Body of pancreas (tissue), 4 donors: Measurements from ENCODE around the gene CHRD.

ENCODE experiments used
- POLR2A ChIP-seq, 3 donors: fragments of 450-650 bp; IDR thresholded peaks; one replicate each; pipeline ENCODE4 v1.6.1; 2016; ENCODE audit warnings: antibody characterized with exemption in 3 of 3, mild to moderate bottlenecking in 2 of 3
- TF ChIP-seq, protein P1 (sequence below), 7 experiments: fragments of 450-650 bp in 4 of 7; fragments of 200-600 bp in 3 of 7; sonication (generic) in 3 of 7; IDR thresholded peaks; one replicate each; pipeline ENCODE4 v1.5.1; 2016 to 2019; ENCODE audit warnings: antibody characterized with exemption in 7 of 7

DNA sequence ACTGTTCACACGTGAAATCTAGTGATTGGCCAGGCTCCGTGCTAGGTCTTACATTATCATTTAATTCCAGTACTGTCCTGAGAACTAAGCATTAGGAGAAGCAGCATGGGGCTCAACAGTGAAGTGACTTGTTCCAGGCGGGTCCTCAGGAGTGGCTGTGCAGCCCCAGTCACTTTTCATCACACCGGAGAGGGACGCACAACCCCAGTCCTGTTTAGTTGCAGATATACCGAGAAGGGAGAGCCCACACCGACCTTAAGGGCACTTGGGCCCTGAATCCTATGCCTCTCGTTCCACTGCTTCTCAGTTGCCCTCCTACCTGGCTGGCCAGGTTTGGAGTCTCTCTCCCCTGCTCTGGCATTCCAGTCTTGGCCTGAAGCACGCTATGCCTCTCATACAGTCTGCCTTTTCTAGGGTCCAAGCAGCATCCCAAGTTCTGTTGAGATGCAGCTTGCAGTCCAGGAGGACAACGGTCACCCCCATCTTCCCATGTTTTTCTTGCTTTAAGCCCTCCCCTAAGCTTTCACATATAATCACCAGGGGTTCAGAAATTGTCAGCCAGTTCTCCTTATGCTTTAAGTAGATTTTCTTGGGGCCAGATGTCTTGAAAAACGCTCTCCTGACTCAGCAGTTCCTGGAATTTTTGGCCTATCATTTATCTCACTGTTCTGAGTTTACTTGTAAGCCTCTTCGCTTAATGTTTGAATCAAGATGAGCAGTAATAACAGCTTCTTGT lies 32.4 kb upstream of the CHRD start:
- TF ChIP-seq, protein P1, sequence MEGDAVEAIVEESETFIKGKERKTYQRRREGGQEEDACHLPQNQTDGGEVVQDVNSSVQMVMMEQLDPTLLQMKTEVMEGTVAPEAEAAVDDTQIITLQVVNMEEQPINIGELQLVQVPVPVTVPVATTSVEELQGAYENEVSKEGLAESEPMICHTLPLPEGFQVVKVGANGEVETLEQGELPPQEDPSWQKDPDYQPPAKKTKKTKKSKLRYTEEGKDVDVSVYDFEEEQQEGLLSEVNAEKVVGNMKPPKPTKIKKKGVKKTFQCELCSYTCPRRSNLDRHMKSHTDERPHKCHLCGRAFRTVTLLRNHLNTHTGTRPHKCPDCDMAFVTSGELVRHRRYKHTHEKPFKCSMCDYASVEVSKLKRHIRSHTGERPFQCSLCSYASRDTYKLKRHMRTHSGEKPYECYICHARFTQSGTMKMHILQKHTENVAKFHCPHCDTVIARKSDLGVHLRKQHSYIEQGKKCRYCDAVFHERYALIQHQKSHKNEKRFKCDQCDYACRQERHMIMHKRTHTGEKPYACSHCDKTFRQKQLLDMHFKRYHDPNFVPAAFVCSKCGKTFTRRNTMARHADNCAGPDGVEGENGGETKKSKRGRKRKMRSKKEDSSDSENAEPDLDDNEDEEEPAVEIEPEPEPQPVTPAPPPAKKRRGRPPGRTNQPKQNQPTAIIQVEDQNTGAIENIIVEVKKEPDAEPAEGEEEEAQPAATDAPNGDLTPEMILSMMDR (IDR thresholded peaks at IDR 0.05) = no peak
- TF ChIP-seq POLR2A (IDR thresholded peaks at IDR 0.05) = no peak
